ENCODE measurements around the gene APCDD1.

APCDD1 gene

DNA sequence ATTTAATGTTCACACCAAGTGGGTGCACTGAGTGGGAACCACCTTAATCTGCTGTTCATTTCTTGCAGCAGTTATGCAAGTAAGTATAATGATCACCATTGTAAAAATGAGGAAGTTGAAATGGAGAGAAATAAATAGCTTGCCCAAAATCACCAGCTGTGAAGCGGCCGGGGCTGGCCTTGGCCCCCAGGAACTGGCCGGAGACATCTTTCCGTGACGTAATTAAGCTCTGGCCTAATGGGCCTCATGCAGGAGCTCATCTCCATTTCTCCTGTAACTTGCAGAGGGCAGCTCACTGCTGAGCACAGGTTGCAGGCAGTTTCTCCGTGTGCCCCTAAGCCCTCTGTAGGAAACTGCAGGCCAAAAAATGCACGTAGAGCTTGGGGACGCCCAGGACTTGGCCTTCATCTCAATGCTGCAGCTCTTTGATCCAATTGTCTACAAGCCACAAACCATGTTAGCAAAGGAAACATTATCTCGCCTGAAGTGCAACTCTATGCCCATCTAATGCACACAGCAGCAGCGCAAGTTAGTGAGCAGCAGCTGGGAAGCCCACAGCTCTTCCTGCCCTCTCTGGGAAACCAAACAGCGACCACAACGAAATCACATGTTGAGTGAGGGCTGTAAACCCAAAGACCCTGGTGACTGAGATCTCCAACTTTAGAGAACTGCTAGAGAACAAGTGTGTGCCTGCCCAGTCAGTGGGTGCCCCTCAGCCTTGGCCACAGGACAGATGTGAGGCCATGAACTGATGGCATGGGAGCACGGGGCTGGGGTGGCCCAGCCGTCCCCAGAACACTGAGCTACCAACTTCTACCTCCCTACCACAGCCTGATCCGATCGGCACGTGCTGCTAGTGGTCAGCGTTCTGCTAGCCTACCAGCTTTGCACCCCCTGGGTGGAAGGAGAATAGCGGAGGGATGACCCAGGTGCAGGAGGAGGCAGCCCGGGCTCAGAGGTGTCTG, 28.8 kb downstream of the APCDD1 start:
- no peak for DNase-seq (ENCODE audit: low read depth)
- no peak overlapping the region for H3K4me3 ChIP-seq (ENCODE audit: low read depth, low read length)

DNA sequence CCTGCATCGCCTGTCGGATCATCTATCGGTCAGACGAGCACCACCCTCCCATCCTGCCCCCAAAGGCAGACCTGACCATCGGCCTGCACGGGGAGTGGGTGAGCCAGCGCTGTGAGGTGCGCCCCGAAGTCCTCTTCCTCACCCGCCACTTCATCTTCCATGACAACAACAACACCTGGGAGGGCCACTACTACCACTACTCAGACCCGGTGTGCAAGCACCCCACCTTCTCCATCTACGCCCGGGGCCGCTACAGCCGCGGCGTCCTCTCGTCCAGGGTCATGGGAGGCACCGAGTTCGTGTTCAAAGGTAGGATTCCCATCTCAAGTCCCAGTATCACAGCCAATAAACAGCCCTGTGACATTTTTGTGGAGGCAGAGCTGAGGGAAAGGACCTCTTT, 31.0 kb downstream of the APCDD1 start:
- H3K4me3 ChIP-seq (ENCODE audit: low read depth, low read length) = no peak overlapping the region
- no peak for DNase-seq (ENCODE audit: low read depth)
- TF ChIP-seq, protein P1, sequence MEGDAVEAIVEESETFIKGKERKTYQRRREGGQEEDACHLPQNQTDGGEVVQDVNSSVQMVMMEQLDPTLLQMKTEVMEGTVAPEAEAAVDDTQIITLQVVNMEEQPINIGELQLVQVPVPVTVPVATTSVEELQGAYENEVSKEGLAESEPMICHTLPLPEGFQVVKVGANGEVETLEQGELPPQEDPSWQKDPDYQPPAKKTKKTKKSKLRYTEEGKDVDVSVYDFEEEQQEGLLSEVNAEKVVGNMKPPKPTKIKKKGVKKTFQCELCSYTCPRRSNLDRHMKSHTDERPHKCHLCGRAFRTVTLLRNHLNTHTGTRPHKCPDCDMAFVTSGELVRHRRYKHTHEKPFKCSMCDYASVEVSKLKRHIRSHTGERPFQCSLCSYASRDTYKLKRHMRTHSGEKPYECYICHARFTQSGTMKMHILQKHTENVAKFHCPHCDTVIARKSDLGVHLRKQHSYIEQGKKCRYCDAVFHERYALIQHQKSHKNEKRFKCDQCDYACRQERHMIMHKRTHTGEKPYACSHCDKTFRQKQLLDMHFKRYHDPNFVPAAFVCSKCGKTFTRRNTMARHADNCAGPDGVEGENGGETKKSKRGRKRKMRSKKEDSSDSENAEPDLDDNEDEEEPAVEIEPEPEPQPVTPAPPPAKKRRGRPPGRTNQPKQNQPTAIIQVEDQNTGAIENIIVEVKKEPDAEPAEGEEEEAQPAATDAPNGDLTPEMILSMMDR (IDR thresholded peaks at IDR 0.05; ENCODE audit: control insufficient read depth, extremely low read depth, insufficient read depth) = no peak

More for the DNA sequence above, 28.8 kb downstream of the APCDD1 start:
- TF ChIP-seq, protein P1 (IDR thresholded peaks at IDR 0.05; ENCODE audit: control insufficient read depth, extremely low read depth, insufficient read depth) = no peak

DNA sequence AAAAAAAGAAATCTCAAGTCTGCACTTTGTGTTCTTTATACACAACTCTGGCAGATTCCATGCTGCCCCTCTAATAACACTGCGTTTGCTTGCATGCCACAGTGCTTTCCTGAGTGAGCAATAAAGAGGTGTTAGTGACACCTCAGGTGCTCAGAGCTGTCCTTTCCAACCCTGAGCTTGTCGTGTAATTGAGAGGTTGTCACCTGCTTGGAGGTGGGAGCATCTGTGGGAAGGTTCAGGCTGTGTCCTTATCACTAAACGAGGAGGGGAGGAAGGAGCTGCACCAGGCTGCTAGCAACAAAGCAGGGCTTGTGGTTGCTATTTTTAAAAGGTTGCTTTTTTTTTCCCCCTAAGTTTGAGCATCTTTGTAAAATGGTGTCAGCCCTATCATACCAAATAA, 31.9 kb downstream of the APCDD1 start:
- TF ChIP-seq, protein P1 (IDR thresholded peaks at IDR 0.05; ENCODE audit: control insufficient read depth, extremely low read depth, insufficient read depth) = no peak
- H3K4me3 ChIP-seq (ENCODE audit: low read depth, low read length) = no peak overlapping the region
- no peak for DNase-seq (ENCODE audit: low read depth)

DNA sequence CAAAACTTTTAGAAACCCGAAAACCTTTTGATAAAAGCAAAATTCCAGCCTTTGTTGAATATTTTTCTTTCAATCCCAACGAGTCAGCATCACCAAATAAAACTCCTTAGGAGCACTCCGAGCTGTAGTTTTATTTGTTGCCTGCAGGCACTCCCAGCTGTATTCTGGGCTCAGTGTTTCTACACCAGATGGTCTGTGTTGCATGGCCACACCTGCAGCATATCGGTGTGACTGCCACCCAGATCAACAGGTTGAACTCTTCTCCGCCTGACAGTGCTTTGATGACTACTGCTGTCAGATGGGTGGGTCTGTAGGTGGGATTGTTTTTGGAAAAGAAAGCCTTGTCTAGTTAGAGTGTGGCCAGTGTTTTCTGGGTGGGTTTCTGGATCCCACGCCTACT, 32.7 kb downstream of the APCDD1 start:
- no peak for DNase-seq (ENCODE audit: low read depth)
- TF ChIP-seq, protein P1 (IDR thresholded peaks at IDR 0.05; ENCODE audit: control insufficient read depth, extremely low read depth, insufficient read depth) = no peak
- H3K4me3 ChIP-seq (ENCODE audit: low read depth, low read length) = no peak overlapping the region

DNA sequence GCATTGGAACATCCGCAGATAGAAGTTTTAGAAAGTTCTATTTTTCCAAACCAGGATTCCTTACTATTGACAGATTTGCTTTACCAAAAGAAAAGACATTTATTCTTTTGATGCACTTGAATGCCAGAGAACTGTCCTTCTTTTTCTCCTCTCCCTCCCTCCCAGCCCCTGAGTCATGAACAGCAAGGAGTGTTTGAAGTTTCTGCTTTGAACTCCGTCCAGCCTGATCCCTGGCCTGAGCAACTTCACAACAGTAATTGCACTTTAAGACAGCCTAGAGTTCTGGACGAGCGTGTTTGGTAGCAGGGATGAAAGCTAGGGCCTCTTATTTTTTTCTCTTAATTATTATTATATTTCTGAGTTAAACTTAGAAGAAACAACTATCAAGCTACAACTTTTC, 33.6 kb downstream of the APCDD1 start:
- TF ChIP-seq, protein P1 (IDR thresholded peaks at IDR 0.05; ENCODE audit: control insufficient read depth, extremely low read depth, insufficient read depth) = no peak
- DNase-seq (ENCODE audit: low read depth) = no peak
- no peak overlapping the region for H3K4me3 ChIP-seq (ENCODE audit: low read depth, low read length)

DNA sequence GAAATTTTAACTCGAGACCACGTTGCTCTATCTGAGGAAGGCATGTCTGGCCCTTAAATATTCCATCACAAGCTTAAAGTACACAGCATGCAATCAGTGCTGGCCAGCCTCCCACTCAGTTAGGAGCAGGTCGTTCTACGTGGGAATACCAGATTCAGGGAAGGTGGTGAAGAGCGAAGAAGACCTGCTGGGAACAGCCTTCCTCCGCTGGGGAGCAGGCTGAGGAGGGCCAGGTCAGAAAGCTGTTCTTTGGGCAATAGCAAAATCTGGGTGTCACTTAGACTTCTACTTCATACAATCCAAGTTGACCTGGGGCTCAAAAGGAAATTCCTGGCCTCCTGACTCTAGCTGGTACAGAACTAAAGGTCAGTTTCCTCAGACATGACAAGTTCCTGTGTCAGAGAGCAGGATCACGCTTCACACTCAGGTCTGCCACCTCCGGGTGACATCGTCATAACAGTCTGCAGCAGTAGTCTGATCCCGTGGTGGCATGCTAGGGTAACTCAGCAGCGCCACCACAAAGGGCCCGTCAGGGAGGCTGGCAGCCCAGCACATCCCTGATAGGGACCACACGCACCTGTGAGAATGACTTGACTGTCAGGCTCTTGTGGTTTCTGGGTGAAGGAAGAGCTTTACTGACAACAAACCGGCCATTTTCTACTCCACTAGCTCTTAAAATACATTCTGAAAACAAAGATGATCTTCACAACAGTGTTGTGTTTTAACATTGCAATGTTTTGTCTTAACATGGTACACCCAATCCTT, 36.1 kb downstream of the APCDD1 start:
- H3K4me3 ChIP-seq (ENCODE audit: low read depth, low read length) = no peak overlapping the region
- peak; percentile 7 for DNase-seq (ENCODE audit: low read depth)
- TF ChIP-seq, protein P1 (IDR thresholded peaks at IDR 0.05; ENCODE audit: control insufficient read depth, extremely low read depth, insufficient read depth) = peak; percentile 45
